ENCODE results near the gene TTLL11. TPM values are rescaled to one million over a fixed set of nuclear protein-coding genes. Genes with fewer than 3 reads are reported as not detected.

Gene TTLL11
- total and polyA plus RNA-seq, 2 of the 8 experiments (the other 6 are each of a cell fraction or from before 2014, with no cell fraction given) = 0.56 to 0.80 TPM

GRCh38 chr9:121945849-121946248 lies 147.3 kb downstream of the TTLL11 start:
- H3K4me1 ChIP-seq (replicated peaks in 1 of 4; ENCODE audit: control insufficient read depth in 3 of 4, insufficient read depth in 4 of 4, low read length in 3 of 4) = peaks cover 1 to 9% (median 5%) of the 10 kb centered on the region in 4 experiments; a peak in 6 of 7 replicates
- no peak for FAIRE-seq

More at GRCh38 chr9:121945849-121946248, 147.3 kb downstream of the TTLL11 start:
- Histone ChIP-seq H3K4ac (replicated peaks; ENCODE audit: insufficient read length, low read depth, low read length) (no peak overlapping the region), H3K9me3 (ENCODE audit: insufficient read depth in 2 of 2, low read depth in 1 of 2, low read length in 1 of 2) (no peaks in the 10 kb centered on the region), H3K4me3 (ENCODE audit: extremely low read depth in 1 of 4, insufficient read depth in 2 of 4, low read depth in 3 of 4, low read length in 4 of 4) (no peak overlapping the region), H3K79me2 (ENCODE audit: control insufficient read depth in 1 of 2, insufficient read depth in 2 of 2, low read length in 2 of 2) (no peaks in the 10 kb centered on the region), H2AFZ (ENCODE audit: low read length) (no peak overlapping the region), H3K18ac (ENCODE audit: extremely low read depth, low read length) (no peak overlapping the region), H3K23me2 (ENCODE audit: low read depth, low read length) (no peaks in the 10 kb centered on the region), H3K79me1 (ENCODE audit: low read depth, low read length) (no peaks in the 10 kb centered on the region; the same call in 1 of the 2 replicates), H3K4me2 (ENCODE audit: insufficient read depth in 1 of 2, low read depth in 2 of 2, low read length in 2 of 2) (no peak overlapping the region), H3K27me3 (replicated peaks in 1 of 4; ENCODE audit: control insufficient read depth in 3 of 4, extremely low read depth in 1 of 4, insufficient read depth in 3 of 4, low read length in 3 of 4) (no peaks in the 10 kb centered on the region), H3K56ac (replicated peaks; ENCODE audit: insufficient read length, low read depth, low read length) (no peak overlapping the region), H3K14ac (ENCODE audit: insufficient read length) (no peak overlapping the region), H2BK12ac (ENCODE audit: low read depth, low read length) (no peak overlapping the region), H2BK5ac (ENCODE audit: low read depth, low read length) (no peak overlapping the region), H4K20me1 (replicated peaks in 1 of 2; ENCODE audit: control insufficient read depth in 1 of 2, insufficient read depth in 2 of 2, low read length in 2 of 2) (no peaks in the 10 kb centered on the region), H4K5ac (ENCODE audit: insufficient read length, low read depth, low read length) (no peak overlapping the region), H2BK120ac (replicated peaks; ENCODE audit: low read depth, low read length) (no peak overlapping the region), H2BK20ac (ENCODE audit: low read length) (no peak overlapping the region), H4K8ac (ENCODE audit: extremely low read depth, insufficient read depth, low read length) (no peak overlapping the region), H2BK15ac (ENCODE audit: low read length) (no peak overlapping the region), H3K23ac (ENCODE audit: insufficient read length) (no peak overlapping the region), H3K9ac (replicated peaks in 1 of 4; ENCODE audit: extremely low read depth in 1 of 4, low read depth in 3 of 4, low read length in 3 of 4) (no peak overlapping the region), H3K27ac (ENCODE audit: low read depth, low read length) (no peak overlapping the region), H4K91ac (replicated peaks; ENCODE audit: insufficient read length, low read length) (no peak overlapping the region), H3K36me3 (ENCODE audit: control insufficient read depth in 2 of 4, insufficient read depth in 4 of 4, low read length in 3 of 4) (no peaks in the 10 kb centered on the region), H2AK5ac (ENCODE audit: low read depth, low read length) (no peak overlapping the region)
- CTCF ChIA-PET (ENCODE audit: partially characterized antibody) = interaction anchor here (0.6 to 1.5 kb wide), 2 partner anchors 10 to 17 kb away, joined by 3 to 6 read pairs; no protein-coding TSS in a partner anchor
- TF ChIP-seq RFX5 (IDR thresholded peaks at IDR 0.05; ENCODE audit: borderline replicate concordance, low read depth, low read length) = no peak
- TF ChIP-seq KDM1A (IDR thresholded peaks at IDR 0.05; ENCODE audit: borderline replicate concordance, low read length) = no peak
- TF ChIP-seq, protein P1, sequence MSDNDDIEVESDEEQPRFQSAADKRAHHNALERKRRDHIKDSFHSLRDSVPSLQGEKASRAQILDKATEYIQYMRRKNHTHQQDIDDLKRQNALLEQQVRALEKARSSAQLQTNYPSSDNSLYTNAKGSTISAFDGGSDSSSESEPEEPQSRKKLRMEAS (IDR thresholded peaks at IDR 0.05) = no peak
- TF ChIP-seq RBBP5 (IDR thresholded peaks at IDR 0.05; ENCODE audit: borderline replicate concordance, low read depth, low read length) = no peak
- no peak for TF ChIP-seq SIRT6 (IDR thresholded peaks at IDR 0.05; ENCODE audit: low read length)
- TF ChIP-seq HDAC6 (IDR thresholded peaks at IDR 0.05; ENCODE audit: low read depth, low read length) = no peak
- POLR2A ChIA-PET (ENCODE audit: partially characterized antibody) = no interaction called here
- 81% methylated on average over 4 of the region's 4 CpGs; no CpG with 5 or more reads in 1 of the 2 experiments for WGBS, 2 experiments (ENCODE audit: extremely low coverage in 1 of 2, insufficient coverage in 1 of 2, insufficient read length in 1 of 2, insufficient replicate concordance in 2 of 2, low coverage in 1 of 2, low lambda C conversion rate in 2 of 2, missing lambda C conversion rate in 1 of 2)
- DNase-seq (ENCODE audit: low read depth in 1 of 2, low spot score in 2 of 2) = no peak

Measured in H1 (cell line).